DMS153 (cell line): ENCODE data around the gene LMAN1L.
A peak's percentile ranks its signal among the peaks of the same experiment; 100 is the strongest.

Source experiments
- DNase-seq: peaks from one replicate; lab custom pipeline; 2025; lab: John Stamatoyannopoulos, UW

Gene LMAN1L

GRCh38 chr15:74812533-74812932 is at the start of gene LMAN1L:
TSS of gene LMAN1L (plus strand) at chr15:74812835. CDS start at chr15:74812855, 20 bp downstream.
- no peak for DNase-seq

- DNase-seq = no peak
These were observed 49.2 kb upstream of the LMAN1L start for GRCh38 chr15:74763416-74763815.

DNA sequence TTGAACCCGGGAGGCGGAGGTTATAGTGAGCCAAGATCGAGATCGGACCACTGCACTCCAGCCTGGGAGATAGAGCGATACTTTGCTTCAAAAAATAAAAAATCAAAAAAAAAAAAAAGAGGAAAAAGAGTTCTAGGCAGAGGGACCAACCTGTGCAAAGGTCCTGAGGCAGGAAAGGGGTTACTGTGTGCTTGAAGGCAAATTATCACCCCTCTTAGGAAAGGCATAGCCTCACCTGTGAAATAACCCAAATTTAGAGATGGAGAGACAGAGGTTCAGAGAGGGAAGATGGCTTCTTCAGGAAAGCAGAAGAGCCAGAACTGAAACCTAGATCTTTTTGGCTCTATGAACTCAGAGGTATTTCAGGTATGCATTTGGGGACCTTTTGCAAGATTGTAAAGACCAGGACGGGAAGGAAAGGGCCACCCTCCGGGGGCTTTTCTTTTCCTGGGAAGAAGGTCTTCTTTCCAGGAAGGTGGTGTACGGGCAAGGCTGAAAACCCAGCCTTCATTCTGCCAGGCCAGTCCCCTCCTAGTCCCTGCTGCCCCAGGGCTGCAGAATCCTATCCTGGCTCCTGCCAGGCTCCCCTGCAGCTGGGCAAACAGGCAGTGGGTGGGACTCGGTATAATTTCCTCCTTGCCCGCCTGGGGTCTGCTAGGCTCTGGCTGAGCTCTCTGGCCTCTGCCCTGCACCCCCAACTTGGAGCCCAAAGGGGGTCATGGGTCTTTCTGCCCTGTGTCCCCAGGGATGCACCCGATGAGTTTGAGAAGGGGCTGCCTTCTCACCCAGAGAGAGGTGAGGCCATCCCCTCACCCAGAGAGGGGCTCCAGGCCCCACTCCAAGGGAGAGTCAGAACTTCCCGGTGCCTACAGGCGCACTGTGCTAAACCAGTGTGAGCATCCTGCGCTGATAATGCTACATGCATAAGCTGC is 45.2 kb upstream of the LMAN1L start:
- no peak for DNase-seq

DNA sequence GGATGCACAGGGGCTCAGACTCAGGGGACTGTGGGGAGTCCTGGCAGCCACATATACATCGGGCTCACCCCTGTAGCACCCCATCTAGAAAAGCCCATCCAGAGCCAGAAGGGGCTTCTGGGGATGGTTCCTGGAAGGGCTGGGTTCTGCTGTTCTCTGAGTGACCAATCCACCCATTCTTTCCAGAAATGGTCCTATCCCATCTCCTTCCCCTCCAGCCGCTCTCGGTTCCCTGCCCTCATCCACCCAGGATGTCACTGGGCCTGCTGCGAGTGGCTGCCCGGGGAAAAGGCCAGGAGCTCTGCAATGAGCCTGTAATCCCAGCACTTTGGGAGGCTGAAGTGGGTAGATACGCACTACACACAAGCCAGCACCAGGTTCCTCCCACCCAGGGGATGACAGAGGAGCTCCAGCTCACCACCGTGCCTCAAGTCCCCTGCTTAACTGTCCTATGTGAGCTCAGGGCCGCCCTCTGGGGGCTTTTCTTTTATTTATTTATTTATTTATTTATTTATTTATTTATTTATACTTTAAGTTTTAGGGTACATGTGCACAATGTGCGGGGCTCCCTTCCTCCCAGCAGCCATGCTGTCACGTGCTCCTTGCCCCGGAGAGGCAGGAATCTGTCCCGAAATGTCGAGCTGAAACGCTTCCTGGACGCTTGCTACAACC is 44.4 kb upstream of the LMAN1L start:
- DNase-seq = no peak

DNA sequence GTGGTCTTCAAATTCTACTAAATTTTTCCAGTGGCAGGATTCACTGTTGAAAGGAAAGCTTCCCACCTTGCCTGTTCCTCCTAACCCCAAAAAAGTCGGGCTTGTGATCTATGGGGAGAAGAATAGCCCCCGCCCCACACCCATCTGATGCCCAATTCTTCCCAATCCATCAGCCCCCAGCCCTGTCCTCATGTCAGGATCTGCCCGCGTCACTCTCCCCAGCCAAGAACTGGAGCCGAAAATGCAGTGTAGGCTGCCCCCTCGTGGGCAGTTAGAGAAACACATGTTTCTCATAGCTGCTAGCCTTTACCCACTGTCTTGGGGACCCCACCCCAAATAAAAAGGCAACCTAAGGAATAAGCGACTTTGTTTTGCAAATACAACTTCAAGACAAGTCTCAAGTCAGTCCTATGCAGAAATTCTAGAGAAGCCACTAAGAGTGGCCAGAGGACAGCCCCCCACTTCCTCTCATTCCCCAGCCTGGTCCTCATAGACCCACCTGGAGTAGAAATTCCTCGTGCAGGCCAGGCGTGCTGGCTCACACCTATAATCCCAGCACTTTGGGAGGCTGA is 43.8 kb upstream of the LMAN1L start:
- DNase-seq = peak; percentile 26

- DNase-seq = no peak
These were observed 43.1 kb upstream of the LMAN1L start for GRCh38 chr15:74769463-74770025.

- no peak for DNase-seq
These were observed 42.3 kb upstream of the LMAN1L start for GRCh38 chr15:74770211-74770903.

DNA sequence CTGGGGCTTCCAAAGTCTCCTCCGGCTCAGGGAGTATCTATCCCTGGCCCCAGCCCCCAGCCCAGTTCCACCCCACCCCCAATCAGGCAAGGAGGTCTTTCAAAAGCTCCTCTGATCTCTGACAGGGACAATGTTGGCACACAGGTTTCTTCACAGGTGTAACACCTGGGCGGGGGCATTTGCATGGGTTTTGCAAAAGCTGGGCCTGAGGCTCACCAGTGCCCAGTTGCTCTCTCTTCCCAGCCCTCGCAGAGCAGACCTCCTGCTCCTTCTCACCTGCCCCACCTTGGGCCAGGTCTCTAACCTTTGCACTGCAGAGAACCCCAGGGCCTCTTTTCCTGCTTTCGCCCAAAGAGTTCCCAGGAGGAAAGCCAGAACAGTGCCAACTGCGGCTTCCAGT is 39.3 kb upstream of the LMAN1L start:
- no peak for DNase-seq

DNA sequence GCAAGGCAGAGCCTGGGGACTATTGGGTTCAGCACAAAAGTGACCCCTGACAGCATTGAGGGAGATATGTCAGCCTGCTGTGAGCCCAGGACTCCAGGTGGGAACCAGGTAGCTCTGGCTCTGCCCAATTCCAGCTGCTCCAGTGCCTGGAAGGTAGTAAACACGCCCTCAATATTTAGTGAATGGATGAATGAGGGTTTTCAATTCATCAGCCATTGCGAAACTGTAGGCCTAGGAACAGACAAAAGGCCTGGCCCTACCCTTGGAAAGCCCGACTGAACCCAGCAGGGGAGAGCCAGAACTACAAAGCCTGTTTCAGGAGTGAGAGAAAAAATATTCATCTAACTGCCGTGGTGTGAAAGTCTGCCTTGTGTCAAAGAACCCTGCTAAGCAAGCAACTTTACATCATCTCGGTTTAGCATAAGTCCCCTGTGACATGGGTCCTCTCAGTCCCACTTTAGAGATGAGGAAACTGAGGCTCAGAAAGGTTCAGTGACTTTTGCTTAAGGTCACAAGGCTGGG is 38.8 kb upstream of the LMAN1L start:
- peak; percentile 27 for DNase-seq

DNA sequence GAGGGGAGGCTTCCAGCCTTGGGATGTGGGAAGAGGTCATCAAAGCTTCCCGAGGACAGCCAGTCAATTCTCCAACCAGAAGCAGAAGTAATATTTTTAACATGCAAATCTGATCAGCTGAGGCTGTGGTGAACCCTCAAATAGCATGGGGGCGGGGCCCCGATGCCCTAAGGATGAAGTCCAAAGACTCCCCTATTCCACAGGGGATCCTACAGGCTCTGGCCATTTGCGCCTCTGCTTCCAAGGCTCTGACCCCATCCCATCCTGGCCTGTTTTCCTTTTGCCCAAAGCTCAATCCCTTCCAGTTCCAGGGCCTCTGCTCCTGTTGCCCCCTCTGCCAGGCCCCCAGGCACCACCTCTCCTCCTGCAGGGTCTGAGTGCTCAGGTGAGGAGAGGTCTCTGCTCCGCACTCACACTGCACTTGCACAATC is 37.5 kb upstream of the LMAN1L start:
- no peak for DNase-seq

DNA sequence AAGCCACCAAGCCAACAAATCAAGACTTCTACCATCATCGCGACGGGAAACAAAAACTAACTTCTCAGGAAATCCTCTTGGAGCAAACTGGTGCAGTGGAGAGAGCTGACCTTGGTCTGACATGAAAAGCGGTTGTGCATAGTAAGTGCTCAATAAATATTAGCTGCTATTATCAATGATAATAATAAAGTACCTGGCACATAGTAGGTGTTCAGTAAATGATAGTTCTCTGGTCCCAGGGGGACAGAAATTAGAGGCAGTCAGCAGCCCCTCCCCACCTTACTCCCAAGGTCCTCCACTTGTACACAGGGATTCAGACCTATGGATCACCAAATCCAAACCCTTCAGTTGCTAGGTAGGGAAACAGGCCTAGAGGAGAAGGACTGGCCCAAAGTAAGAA is 36.7 kb upstream of the LMAN1L start:
- DNase-seq = no peak

DNA sequence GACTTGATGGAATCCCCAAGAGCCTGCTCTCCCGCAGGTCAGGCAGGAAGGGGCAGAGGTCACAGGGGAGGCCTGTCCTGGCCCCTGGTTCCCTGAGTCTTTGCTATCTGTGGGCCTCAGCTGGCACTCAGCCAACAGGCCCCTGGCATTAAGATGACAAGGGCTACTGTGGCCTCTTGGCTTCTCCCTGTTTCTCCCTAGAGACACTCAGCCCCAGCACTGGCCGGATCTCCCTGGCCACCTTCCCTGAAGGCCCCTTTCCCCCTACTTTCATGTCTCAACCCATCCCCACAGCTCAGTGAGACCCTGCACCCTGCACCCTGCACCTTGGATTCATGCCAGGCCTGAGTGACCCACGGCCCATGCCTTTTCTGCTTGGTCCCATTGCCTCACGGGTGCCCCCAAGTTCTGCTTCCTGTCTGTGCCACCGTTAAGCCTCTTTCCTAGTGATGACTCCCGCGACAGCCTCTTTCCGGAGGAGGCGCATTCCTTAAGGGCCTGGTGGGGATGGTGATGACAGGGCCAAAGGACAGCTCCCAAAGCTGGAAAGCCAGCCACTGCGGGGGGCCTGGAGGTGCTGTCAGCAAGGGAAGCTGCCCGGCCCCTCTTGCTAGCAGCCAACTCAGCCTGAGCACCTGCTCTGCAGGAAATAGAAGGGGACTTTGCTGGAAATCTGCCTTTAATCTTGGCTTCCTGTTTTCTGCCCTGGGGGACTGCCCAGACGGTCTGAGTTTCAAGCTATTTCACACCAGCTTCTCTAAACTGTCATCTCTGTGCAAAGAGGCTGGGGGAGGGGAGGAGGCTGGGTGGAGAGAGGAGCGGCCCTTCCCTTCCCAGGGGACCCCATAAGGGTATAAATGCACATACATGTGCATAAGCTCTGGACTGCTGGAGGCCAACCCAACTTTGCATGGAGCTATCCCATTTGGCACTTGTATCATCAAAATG is 35.5 kb upstream of the LMAN1L start:
- no peak for DNase-seq

- no peak for DNase-seq
These were observed 34.7 kb upstream of the LMAN1L start for GRCh38 chr15:74777769-74778598.

- DNase-seq = no peak
These were observed 34.0 kb upstream of the LMAN1L start for GRCh38 chr15:74778599-74778970.

GRCh38 chr15:74779162-74779648 is 33.4 kb upstream of the LMAN1L start:
- no peak for DNase-seq

- no peak for DNase-seq
These were observed 31.9 kb upstream of the LMAN1L start for GRCh38 chr15:74780523-74781430.

GRCh38 chr15:74781431-74782258 is 31.0 kb upstream of the LMAN1L start, which contains the start of gene CSK:
TSS of gene CSK (plus strand) at chr15:74782080. CDS start at chr15:74798298, 16,218 bp downstream.
- peak; percentile 12 for DNase-seq
